CD4-positive, CD25-positive, alpha-beta regulatory T cell (primary cell): ENCODE measurements around the gene MDM4. TPM values are rescaled to one million over a fixed set of nuclear protein-coding genes. Genes with fewer than 3 reads are reported as not detected.

Source experiments
- ATAC-seq, 2 donors: fragments of 150-1000 bp; cut with Tn5 transposase; one replicate each; pipeline ENCODE4 v1.10.0; 2021; ENCODE audit warnings: low read depth in 2 of 2, moderate number of reproducible peaks in 2 of 2, moderate library complexity in 1 of 2
- DNase-seq, 3 donors: peaks; one replicate each; pipeline versions ENCODE4 v3.0.0 to v3.0.0-alpha.2; 2012 to 2022; ENCODE audit warnings: mixed read lengths in 1 of 3
- H3K27ac ChIP-seq: one replicate; pipeline ENCODE4 v1.7.0; 2013; ENCODE audit warnings: mild to moderate bottlenecking, low read length; ENCODE audit not compliant: insufficient read depth, poor library complexity, severe bottlenecking
- H3K27me3 ChIP-seq: one replicate; pipeline ENCODE4 v1.7.0; 2013; ENCODE audit warnings: low read length; ENCODE audit not compliant: control insufficient read depth, insufficient read depth
- H3K36me3 ChIP-seq: one replicate; pipeline ENCODE4 v1.7.0; 2013; ENCODE audit warnings: mild to moderate bottlenecking, low read length, moderate library complexity; ENCODE audit not compliant: control insufficient read depth, insufficient read depth
- H3K4me1 ChIP-seq: 2 replicates; pipeline ENCODE4 v1.7.0; 2013; ENCODE audit warnings: mild to moderate bottlenecking, low read length; ENCODE audit not compliant: insufficient read depth, control insufficient read depth, poor library complexity, severe bottlenecking
- H3K4me3 ChIP-seq: one replicate; pipeline ENCODE4 v1.7.0; 2013; ENCODE audit warnings: low read depth, mild to moderate bottlenecking, low read length, moderate library complexity
- H3K9me3 ChIP-seq, 2 experiments: 1 replicate in 1 of 2; 2 replicates in 1 of 2; pipeline ENCODE4 v1.7.0; 2013; ENCODE audit warnings: low read length in 2 of 2, mild to moderate bottlenecking in 1 of 2, moderate library complexity in 1 of 2; ENCODE audit not compliant: control insufficient read depth in 2 of 2
- H3K27ac Mint-ChIP-seq, 3 donors: one replicate each; pipeline ENCODE4 v1.8.0; 2020 to 2022; ENCODE audit warnings: mild to moderate bottlenecking in 3 of 3, mixed read lengths in 3 of 3, moderate library complexity in 2 of 3
- H3K27me3 Mint-ChIP-seq: one replicate; pipeline ENCODE4 v1.8.0; 2022; ENCODE audit warnings: mild to moderate bottlenecking, mixed read lengths
- H3K36me3 Mint-ChIP-seq: one replicate; pipeline ENCODE4 v1.8.0; 2020; ENCODE audit warnings: mixed read lengths
- H3K4me1 Mint-ChIP-seq, 4 donors: one replicate each; pipeline ENCODE4 v1.8.0; 2020 to 2022; ENCODE audit warnings: mixed read lengths in 4 of 4, mild to moderate bottlenecking in 1 of 4
- H3K4me3 Mint-ChIP-seq, 4 donors: one replicate each; pipeline ENCODE4 v1.8.0; 2020 to 2022; ENCODE audit warnings: mild to moderate bottlenecking in 4 of 4, mixed read lengths in 4 of 4, moderate library complexity in 3 of 4
- H3K9me3 Mint-ChIP-seq, 7 donors: one replicate each; pipeline ENCODE4 v1.8.0; 2020 to 2022; ENCODE audit warnings: mixed read lengths in 7 of 7, mild to moderate bottlenecking in 3 of 7, moderate library complexity in 2 of 7
- polyA plus RNA-seq, 4 donors: library from polyadenylated mRNA; unstranded; fragments of 300-500 nt; fragmentation: Illumina TruSeq; gene quantifications; one replicate each; pipeline ENCODE4 v1.2.3, GENCODE V29; 2021
- total RNA-seq: library from RNA; stranded (reverse); gene quantifications from one replicate; pipeline ENCODE4 v1.2.3, GENCODE V29; 2022

Gene MDM4, protein sequence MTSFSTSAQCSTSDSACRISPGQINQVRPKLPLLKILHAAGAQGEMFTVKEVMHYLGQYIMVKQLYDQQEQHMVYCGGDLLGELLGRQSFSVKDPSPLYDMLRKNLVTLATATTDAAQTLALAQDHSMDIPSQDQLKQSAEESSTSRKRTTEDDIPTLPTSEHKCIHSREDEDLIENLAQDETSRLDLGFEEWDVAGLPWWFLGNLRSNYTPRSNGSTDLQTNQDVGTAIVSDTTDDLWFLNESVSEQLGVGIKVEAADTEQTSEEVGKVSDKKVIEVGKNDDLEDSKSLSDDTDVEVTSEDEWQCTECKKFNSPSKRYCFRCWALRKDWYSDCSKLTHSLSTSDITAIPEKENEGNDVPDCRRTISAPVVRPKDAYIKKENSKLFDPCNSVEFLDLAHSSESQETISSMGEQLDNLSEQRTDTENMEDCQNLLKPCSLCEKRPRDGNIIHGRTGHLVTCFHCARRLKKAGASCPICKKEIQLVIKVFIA
- total RNA-seq (263 TPM), polyA plus RNA-seq (10 to 100 TPM; 10.0 to 20.0 (median 11.3) TPM)

DNA sequence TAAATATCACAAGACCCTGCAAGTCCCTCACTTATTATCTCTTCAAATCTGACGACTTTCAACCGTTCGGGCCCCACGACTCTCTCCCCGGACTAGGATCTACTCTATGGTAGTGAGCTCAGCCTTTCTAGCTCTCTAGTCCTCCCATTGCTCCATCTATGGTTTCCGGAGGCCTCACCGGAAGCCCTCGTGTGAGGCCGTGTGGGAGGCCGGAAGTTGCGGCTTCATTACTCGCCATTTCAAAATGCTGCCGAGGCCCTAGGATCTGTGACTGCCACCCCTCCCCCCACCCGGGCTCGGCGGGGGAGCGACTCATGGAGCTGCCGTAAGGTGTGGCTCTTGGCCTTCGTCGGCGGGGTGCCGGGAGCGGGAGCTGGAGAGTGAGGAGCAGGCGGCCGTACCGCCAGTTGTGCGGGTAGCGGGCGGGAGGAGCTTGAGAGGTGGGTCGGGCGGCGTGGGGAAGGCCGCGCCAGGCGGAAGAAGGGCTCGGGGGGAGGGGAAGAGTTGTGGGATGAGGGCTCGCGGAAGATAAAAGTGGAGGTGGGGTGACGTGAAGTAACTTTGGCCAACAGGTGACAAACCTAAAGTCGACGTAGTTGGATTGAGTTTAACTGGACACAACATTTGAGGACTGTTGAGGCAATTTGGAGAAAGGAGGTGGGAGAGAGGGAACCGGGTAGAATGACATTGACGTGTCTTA is at the start of gene MDM4:
Gene MDM4, plus strand, starts transcription at position 227 of the 700 bp plus-strand sequence. CDS start 9,113 bp downstream, outside the sequence.
- H3K4me1 ChIP-seq, result peaks cover 75% of the 10 kb centered on the region
- no peak within 1 kb of the TSS for H3K27ac Mint-ChIP-seq
- ATAC-seq (peak; percentile 92 to 94), DNase-seq (peak; percentile 84 to 98 (median 93))
- no peaks in the 10 kb centered on the region for H3K9me3 ChIP-seq
- no peaks in the 10 kb centered on the region for H3K27me3 Mint-ChIP-seq
- peak within 1 kb of the TSS; percentile 99 for H3K27ac ChIP-seq
- peaks cover 18% of the 10 kb centered on the region for H3K36me3 Mint-ChIP-seq
- H3K4me3 Mint-ChIP-seq, result peak within 1 kb of the TSS in 1 of 4 donors; percentile 37
- H3K9me3 Mint-ChIP-seq, result peaks cover 0 to under 1% (median 0%) of the 10 kb centered on the region in 7 donors
- H3K4me1 Mint-ChIP-seq, result peaks cover 22 to 73% (median 40%) of the 10 kb centered on the region in 4 donors
- no peaks in the 10 kb centered on the region for H3K27me3 ChIP-seq
- H3K4me3 ChIP-seq, result peak within 1 kb of the TSS; percentile 92
- H3K36me3 ChIP-seq, result peaks cover 3% of the 10 kb centered on the region

GRCh38 chr1:204466416-204467405 is 49.5 kb upstream of the MDM4 start:
- peak overlapping the region in 1 of 3 donors; percentile 83 for H3K27ac Mint-ChIP-seq

DNA sequence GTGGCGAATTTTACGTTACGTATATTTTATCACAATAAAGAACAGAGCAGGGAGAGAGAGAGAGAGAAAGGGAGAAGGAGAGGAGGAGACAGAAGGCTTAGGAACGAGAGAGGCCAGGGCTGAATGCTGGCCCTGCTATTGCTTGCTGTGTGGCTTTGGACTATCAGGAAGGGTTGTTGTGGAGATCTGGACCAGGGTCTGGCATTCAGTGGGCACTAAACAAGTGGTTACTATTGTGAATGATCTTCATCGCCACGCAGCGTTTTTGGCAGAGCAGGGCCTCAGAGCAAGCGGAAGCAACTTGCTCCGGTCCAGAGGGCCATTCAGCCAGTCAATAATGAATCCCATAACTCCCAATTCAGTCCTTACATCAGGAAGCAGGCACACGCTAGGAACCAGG is 48.0 kb upstream of the MDM4 start:
- H3K9me3 ChIP-seq, result no peaks in the 10 kb centered on the region
- peaks cover 14% of the 10 kb centered on the region for H3K4me1 ChIP-seq
- Mint-ChIP-seq H3K4me3 (no peak overlapping the region), H3K27me3 (no peaks in the 10 kb centered on the region), H3K27ac (peak overlapping the region in 1 of 3 donors; percentile 38), H3K36me3 (peaks cover 40% of the 10 kb centered on the region), H3K9me3 (peaks cover 0 to 2% (median 0%) of the 10 kb centered on the region in 7 donors), H3K4me1 (peaks cover 7 to 14% (median 10%) of the 10 kb centered on the region in 4 donors)
- no peak overlapping the region for H3K27ac ChIP-seq
- peaks cover 7% of the 10 kb centered on the region for H3K36me3 ChIP-seq
- no peak overlapping the region for H3K4me3 ChIP-seq
- DNase-seq (no peak), ATAC-seq (no peak)
- no peaks in the 10 kb centered on the region for H3K27me3 ChIP-seq

More at GRCh38 chr1:204466416-204467405, 49.5 kb upstream of the MDM4 start:
- ATAC-seq, result no peak
- Histone ChIP-seq H3K4me1 (peaks cover 25% of the 10 kb centered on the region), H3K27ac (no peak overlapping the region), H3K4me3 (no peak overlapping the region), H3K27me3 (no peaks in the 10 kb centered on the region), H3K9me3 (no peaks in the 10 kb centered on the region), H3K36me3 (peaks cover 7% of the 10 kb centered on the region)
- H3K36me3 Mint-ChIP-seq, result peaks cover 37% of the 10 kb centered on the region
- H3K9me3 Mint-ChIP-seq, result peaks cover 0 to 2% (median 0%) of the 10 kb centered on the region in 7 donors
- H3K4me3 Mint-ChIP-seq, result no peak overlapping the region
- no peak for DNase-seq
- H3K27me3 Mint-ChIP-seq, result no peaks in the 10 kb centered on the region
- peaks cover 9 to 28% (median 16%) of the 10 kb centered on the region in 4 donors for H3K4me1 Mint-ChIP-seq

DNA sequence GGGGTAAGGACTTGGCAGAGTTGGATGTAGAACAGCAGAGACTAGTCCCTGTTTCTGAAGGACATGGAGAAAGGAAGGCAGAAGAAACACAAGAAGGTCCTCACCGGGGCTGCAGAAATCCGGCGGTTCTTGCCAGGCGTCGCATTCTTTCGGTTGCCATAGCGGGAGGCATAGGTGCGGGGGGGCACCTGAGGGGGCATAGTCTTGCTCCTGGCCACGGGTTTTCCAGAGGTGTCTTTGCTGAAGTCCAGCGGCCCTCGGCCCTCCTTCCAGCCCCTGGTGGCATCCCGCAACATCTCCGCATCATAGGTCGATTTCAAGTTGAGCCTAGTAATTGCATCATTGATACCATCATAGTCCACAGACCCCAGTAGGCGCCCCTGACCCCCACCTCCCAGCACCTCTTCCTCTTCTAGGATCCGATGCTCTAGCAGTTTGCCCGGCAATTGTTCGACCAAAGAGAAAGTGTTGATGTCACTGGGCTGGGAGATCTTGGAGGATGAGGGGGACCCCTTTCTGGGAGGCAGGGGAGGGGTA is 47.4 kb upstream of the MDM4 start:
- H3K4me1 ChIP-seq, result peaks cover 11% of the 10 kb centered on the region
- no peaks in the 10 kb centered on the region for H3K9me3 ChIP-seq
- no peaks in the 10 kb centered on the region for H3K27me3 Mint-ChIP-seq
- H3K4me1 Mint-ChIP-seq, result peaks cover 4 to 10% (median 9%) of the 10 kb centered on the region in 4 donors
- peaks cover 0 to 2% (median 0%) of the 10 kb centered on the region in 7 donors for H3K9me3 Mint-ChIP-seq
- peaks cover 7% of the 10 kb centered on the region for H3K36me3 ChIP-seq
- ATAC-seq (no peak), DNase-seq (no peak)
- no peak overlapping the region for H3K4me3 ChIP-seq
- H3K4me3 Mint-ChIP-seq, result no peak overlapping the region
- no peak overlapping the region for H3K27ac ChIP-seq
- H3K27ac Mint-ChIP-seq, result peak overlapping the region in 1 of 3 donors; percentile 20
- no peaks in the 10 kb centered on the region for H3K27me3 ChIP-seq
- H3K36me3 Mint-ChIP-seq, result peaks cover 40% of the 10 kb centered on the region

DNA sequence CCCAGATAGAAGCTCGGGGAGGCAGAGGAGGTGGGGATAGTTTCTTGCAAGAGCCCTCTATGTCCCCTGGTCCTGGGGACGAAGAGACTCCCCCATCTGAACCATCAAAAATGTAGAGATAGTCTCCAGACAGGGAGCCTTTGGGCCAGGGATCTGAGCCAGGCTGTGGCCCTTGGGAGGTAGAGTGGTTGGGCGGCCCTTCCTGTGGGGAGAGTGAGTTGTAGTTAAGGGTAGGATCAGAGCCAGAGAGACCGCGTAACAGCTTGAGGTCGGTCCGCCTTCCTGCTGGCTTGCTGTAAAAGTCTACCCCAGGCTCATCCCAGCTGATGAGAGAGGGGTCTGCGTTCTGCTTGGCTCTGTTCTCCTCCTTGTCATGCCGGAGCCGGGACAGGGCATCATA is 46.9 kb upstream of the MDM4 start:
- Histone ChIP-seq H3K4me3 (no peak overlapping the region), H3K27ac (no peak overlapping the region), H3K36me3 (peaks cover 7% of the 10 kb centered on the region), H3K27me3 (no peaks in the 10 kb centered on the region), H3K4me1 (peaks cover 6% of the 10 kb centered on the region), H3K9me3 (no peaks in the 10 kb centered on the region)
- DNase-seq (no peak), ATAC-seq (no peak)
- no peak overlapping the region for H3K4me3 Mint-ChIP-seq
- H3K36me3 Mint-ChIP-seq, result peaks cover 40% of the 10 kb centered on the region
- H3K27ac Mint-ChIP-seq, result no peak overlapping the region
- no peaks in the 10 kb centered on the region for H3K27me3 Mint-ChIP-seq
- peaks cover 0 to 2% (median 0%) of the 10 kb centered on the region in 7 donors for H3K9me3 Mint-ChIP-seq
- peaks cover 4 to 10% (median 6%) of the 10 kb centered on the region in 4 donors for H3K4me1 Mint-ChIP-seq

DNA sequence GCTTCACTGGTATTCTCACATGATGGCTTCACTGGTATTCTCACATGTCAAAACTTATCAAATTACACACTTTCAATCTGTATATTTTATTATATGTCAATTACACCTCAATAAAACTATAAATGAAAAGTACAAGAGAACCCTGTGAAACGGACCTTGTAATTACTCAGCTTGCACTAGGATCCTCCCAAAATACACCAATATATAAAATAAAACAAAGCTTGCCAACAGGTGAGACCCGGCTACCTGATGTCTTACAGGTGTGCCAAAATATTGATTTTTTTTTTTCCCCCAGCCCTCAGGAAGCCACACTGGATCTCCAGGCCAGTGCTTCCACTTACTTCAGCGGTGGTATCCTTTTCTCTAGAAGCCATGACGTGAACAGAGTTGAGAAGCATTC is 44.5 kb upstream of the MDM4 start:
- Mint-ChIP-seq H3K36me3 (peaks cover 37% of the 10 kb centered on the region), H3K27ac (no peak overlapping the region), H3K4me1 (peaks cover 0 to 12% (median 5%) of the 10 kb centered on the region in 4 donors), H3K27me3 (no peaks in the 10 kb centered on the region), H3K4me3 (no peak overlapping the region), H3K9me3 (peaks cover 0 to 2% (median 0%) of the 10 kb centered on the region in 7 donors)
- Histone ChIP-seq H3K27me3 (no peaks in the 10 kb centered on the region), H3K4me1 (no peaks in the 10 kb centered on the region), H3K36me3 (peaks cover 7% of the 10 kb centered on the region), H3K9me3 (no peaks in the 10 kb centered on the region), H3K27ac (no peak overlapping the region), H3K4me3 (no peak overlapping the region)
- DNase-seq (no peak), ATAC-seq (no peak)
